Measurements from ENCODE around the gene CHML. TPM values are rescaled to one million over a fixed set of nuclear protein-coding genes. Genes with fewer than 3 reads are reported as not detected.

CHML gene
- total RNA-seq, 1 donor from 2014 or later: 14.0 TPM

- DNase-seq (ENCODE audit: low read depth): no peak
Measured at GRCh38 chr1:241590719-241591118, 49.5 kb downstream of the CHML start.

Other genes starting within 250 kb of the CHML start
- 85.8 TPM in 2 replicates for gene FH, start 120.6 kb downstream of the CHML start, total RNA-seq
- gene KMO, start 108.0 kb downstream of the CHML start, total RNA-seq: 2.8 and 11.3 TPM in 2 replicates
- 62.5 and 114 TPM in 2 replicates for gene OPN3, start within 50 bp of the CHML start, total RNA-seq
- 0.35 TPM in 1 of 2 replicates, not detected in the other for gene WDR64, start 11.9 kb upstream of the CHML start, total RNA-seq
- gene EXO1, start 207.8 kb upstream of the CHML start, total RNA-seq: 1.8 and 7.5 TPM in 2 replicates

Measured in renal cortical epithelial cell (primary cell).